T-helper 17 cell (primary cell): ENCODE data around the gene CALHM3. TPM values are rescaled to one million over a fixed set of nuclear protein-coding genes. Genes with fewer than 3 reads are reported as not detected.
"Not testable (repeated sequence)": the region's sequence is repeated elsewhere in the genome, so short reads cannot be mapped to it uniquely, and the experiment has no call there.

Experiments used
- ATAC-seq: fragments of 150-1000 bp; cut with Tn5 transposase; 2 replicates; pipeline ENCODE4 v1.10.0; 2021; ENCODE audit warnings: mild to moderate bottlenecking, moderate library complexity
- DNase-seq, 3 donors: peaks; one replicate each; pipeline versions ENCODE4 v3.0.0 to v3.0.0-alpha.2; 2020 to 2021
- H3K9me3 ChIP-seq: one replicate; pipeline ENCODE4 v1.7.0; 2013; ENCODE audit warnings: low read length, mild to moderate bottlenecking; ENCODE audit not compliant: control insufficient read depth, poor library complexity, severe bottlenecking
- H3K27ac Mint-ChIP-seq: one replicate; pipeline ENCODE4 v1.8.0; 2022; ENCODE audit warnings: mild to moderate bottlenecking, moderate library complexity, mixed read lengths
- H3K27me3 Mint-ChIP-seq: one replicate; pipeline ENCODE4 v1.8.0; 2022; ENCODE audit warnings: mixed read lengths
- H3K36me3 Mint-ChIP-seq: one replicate; pipeline ENCODE4 v1.8.0; 2022; ENCODE audit warnings: low read depth, mixed read lengths
- H3K4me1 Mint-ChIP-seq: one replicate; pipeline ENCODE4 v1.8.0; 2022; ENCODE audit warnings: mild to moderate bottlenecking, mixed read lengths
- H3K4me3 Mint-ChIP-seq: one replicate; pipeline ENCODE4 v1.8.0; 2022; ENCODE audit warnings: mild to moderate bottlenecking, moderate library complexity, mixed read lengths
- total RNA-seq, 4 donors: library from RNA in 2 of 4; stranded (reverse) in 2 of 4; gene quantifications; one replicate each; pipeline ENCODE4 v1.2.3 and lab custom pipeline; 2022 to 2026

The CALHM3 gene
- total RNA-seq, 2 donors from 2014 or later: not detected

DNA sequence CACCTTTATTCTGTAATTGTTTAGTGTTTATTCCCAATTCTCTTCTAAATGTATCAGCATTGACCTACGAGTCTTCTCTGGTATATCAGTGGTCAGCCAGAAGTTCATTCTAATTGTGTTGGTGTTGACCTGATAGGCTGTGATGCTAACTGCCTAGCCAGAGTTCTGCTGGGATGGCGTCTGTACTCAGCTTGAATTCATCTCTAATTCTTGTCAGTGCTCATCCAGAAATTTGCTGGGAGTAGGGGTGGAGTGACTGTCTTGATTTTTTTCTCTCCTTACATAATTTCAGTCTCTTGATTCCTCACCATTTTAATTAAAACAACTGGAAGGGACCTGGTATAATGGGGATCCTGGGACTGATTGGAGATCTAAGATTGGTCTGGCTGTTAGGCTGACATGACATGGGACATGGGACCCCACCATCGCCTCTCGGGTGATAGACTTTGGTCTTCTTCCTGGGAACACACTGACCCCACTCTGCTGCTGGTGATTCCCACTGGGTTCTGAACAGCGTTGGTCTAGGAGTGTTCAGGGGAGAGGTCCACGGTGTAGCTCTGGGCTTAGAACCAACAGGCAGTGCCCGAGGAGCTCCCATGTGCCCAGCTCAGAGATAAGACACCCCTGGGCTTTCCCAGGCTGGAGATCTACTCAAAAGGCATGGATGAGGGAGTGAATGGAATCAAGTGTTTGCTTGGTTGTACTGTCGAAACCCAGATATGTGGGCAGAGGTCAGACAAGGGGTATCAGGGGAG is 18.3 kb upstream of the CALHM3 start:
- Mint-ChIP-seq H3K27me3 (peaks cover 58% of the 10 kb centered on the region), H3K4me3 (no peak overlapping the region), H3K27ac (no peak overlapping the region), H3K4me1 (peaks cover 14% of the 10 kb centered on the region), H3K36me3 (peaks cover 2% of the 10 kb centered on the region)
- no peaks in the 10 kb centered on the region for H3K9me3 ChIP-seq
- ATAC-seq (no peak), DNase-seq (no peak)

DNA sequence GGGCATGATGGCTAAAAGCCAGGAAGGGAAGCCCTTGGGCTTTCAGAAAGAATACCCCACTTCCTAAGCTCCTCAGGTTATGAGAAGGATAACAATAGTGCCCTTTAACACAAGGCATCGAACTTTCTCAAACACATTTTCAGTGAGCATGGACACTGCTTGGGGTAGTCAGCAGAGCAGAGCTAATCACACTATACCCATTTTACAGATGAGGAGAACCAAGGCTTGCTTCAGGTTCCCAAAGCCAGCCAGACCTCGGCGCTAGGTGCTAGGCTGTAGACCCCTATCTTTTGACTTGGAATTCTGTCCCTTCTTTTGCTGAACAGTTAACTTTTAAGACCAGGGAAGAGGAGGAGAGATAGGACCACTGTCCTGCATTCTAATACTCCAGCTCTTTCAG is 16.3 kb upstream of the CALHM3 start:
- no peak for DNase-seq
- ATAC-seq: no peak
- Mint-ChIP-seq H3K36me3 (peaks cover 5% of the 10 kb centered on the region), H3K27me3 (peaks cover 56% of the 10 kb centered on the region), H3K27ac (no peak overlapping the region), H3K4me3 (peak overlapping the region; percentile 83), H3K4me1 (peaks cover 17% of the 10 kb centered on the region)
- H3K9me3 ChIP-seq: no peaks in the 10 kb centered on the region

DNA sequence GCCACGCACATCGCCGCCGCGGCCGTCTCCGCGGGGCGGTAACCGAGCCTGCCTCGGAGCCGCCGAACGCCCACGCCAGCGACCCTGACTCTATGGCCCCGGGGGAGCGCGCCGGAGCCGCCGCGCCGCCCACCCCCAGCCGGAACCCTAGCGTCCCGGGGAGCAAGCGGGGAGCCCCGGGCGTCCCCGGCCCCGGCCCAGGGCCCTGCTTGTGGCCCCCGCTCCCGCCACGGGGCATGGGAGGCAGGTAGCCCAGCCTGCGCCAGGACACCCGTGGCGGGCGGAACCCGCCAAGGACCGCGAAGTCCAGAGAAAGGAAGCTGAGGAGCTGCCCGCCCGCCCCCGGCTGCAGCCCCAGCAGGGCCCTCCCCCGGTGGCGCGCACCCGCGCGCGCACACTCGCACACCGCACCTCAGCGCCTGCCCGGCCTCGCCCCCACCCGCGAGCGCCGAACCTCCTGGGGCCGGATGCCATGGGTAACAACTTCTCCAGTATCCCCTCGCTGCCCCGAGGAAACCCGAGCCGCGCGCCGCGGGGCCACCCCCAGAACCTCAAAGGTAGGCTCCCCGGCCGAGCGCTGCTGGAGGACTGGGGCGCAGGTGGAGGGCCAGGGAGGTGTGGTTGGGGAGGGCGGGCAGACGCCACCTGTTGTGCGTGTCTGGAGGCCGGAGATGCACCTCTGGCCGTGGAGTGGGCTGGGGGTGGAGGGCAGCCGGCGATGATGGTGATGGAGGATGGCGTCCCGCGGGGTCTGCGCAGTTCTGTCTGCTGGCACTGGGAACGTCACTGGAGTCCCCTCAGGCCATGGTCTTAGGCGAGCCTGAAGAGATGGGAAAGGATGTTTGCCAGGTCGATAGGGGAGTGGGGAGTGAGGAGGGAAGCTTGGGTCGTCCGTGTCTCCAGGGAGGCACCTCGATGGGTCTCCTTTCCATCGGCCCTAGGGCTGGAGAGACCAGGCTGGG is 15.2 kb upstream of the CALHM3 start:
- Mint-ChIP-seq H3K27ac (no peak overlapping the region), H3K27me3 (peaks cover 45% of the 10 kb centered on the region), H3K36me3 (peaks cover 2% of the 10 kb centered on the region), H3K4me3 (peak overlapping the region; percentile 83), H3K4me1 (peaks cover 20% of the 10 kb centered on the region)
- ATAC-seq (peak; percentile 41), DNase-seq (no peak)
- no peaks in the 10 kb centered on the region for H3K9me3 ChIP-seq

DNA sequence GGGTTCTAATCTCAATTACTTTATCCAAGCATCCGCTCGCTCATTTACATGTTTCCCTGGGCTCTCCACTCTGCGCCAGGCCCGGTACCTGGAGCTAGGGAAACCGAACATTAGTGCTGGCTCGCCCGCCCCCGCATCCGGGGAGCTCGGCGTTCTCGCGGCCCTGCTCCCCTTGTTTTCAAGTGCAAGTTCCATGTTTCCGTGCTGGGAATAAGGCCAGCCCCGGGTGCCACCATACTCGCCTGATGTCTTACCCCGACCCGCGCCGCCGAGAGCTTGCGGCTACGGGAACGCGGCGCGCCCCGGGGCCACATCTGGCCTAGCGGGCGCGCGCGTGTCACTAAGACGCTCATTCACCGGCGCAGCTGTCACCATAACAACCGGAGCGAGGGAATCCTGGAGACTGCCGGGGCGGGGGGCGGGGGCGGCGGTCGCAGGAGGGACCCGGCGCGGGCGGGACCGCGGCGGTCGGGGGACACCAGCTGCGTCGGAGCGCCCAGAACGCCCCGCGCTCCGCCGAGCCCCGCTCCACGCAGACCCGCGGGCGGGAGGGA is 14.4 kb upstream of the CALHM3 start, which contains the start of gene NEURL1:
TSS of gene NEURL1 (plus strand) at position 344 of the 554 bp plus-strand sequence. CDS start 683 bp downstream, outside the sequence.
- Mint-ChIP-seq H3K27ac (peak within 1 kb of the TSS; percentile 80), H3K36me3 (peaks cover 2% of the 10 kb centered on the region), H3K27me3 (peaks cover 50% of the 10 kb centered on the region), H3K4me3 (peak within 1 kb of the TSS; percentile 90), H3K4me1 (peaks cover 20% of the 10 kb centered on the region)
- H3K9me3 ChIP-seq: no peaks in the 10 kb centered on the region
- DNase-seq: no peak
- peak; percentile 57 for ATAC-seq

DNA sequence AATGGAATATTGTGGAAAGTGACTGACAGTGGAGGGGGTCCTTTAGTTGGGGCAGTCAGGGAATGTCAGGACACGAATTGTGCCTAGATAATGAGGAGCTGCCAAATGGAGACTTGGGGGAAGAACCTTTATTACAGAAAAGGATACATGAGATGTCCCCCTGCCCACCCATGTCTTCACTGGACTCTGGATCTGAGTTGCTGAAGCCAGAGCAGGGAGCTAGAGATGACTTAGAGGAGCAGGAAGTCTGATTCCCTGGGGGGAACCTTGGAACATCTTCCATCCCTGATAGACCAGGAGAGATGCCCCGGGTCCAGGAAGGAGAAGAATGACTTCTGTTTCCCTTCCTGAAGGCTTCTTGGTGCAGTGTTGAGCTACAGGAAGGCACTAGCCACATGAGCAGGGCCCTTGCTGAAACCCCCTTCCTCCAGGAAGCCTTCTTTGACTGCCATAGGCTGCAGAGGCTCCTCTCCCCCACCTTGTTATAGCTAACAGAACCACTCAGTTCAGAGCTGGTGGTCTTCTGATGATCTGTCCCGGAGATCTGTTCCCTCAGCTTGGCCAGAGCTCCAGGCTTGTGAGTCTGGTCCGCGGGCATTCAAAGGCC is 13.7 kb upstream of the CALHM3 start:
- DNase-seq: no peak
- no peak for ATAC-seq
- Mint-ChIP-seq H3K36me3 (peaks cover 2% of the 10 kb centered on the region), H3K27me3 (peaks cover 49% of the 10 kb centered on the region), H3K4me3 (peak overlapping the region; percentile 90), H3K4me1 (peaks cover 20% of the 10 kb centered on the region), H3K27ac (peak overlapping the region; percentile 80)
- no peaks in the 10 kb centered on the region for H3K9me3 ChIP-seq

DNA sequence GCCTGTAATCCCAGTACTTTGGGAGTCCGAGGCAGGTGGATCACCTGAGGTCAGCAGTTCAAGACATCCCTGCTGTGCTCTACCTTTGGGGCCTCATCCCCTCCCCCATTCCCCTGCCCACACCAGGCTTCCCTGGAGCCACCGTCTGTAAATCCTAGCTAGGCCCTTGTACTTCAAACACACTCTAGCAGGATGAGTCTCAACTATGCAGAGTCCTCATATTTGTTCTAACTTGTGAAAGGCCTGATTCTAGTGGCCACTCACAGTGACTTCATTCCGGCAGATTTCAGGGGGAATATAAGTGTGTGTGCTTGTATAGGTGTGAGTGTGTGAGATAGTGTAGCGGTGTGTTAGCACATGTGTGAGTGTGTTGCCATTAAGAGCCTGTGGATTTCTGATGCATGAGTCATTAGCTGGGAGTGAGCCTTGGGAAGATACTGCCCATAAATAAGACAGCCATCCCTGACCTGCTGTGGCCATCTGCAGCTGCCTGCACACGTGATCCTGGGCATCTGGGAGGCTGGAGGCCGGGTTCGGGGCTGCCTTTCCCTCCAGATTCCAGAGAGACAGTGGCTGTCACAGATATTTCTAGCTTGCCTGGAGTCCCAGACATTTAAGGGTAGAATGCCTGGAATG is 12.8 kb upstream of the CALHM3 start:
- Mint-ChIP-seq H3K4me3 (peak overlapping the region; percentile 39), H3K4me1 (peaks cover 20% of the 10 kb centered on the region), H3K36me3 (peaks cover 2% of the 10 kb centered on the region), H3K27me3 (peaks cover 40% of the 10 kb centered on the region), H3K27ac (peak overlapping the region; percentile 80)
- ATAC-seq (no peak), DNase-seq (no peak)
- no peaks in the 10 kb centered on the region for H3K9me3 ChIP-seq

DNA sequence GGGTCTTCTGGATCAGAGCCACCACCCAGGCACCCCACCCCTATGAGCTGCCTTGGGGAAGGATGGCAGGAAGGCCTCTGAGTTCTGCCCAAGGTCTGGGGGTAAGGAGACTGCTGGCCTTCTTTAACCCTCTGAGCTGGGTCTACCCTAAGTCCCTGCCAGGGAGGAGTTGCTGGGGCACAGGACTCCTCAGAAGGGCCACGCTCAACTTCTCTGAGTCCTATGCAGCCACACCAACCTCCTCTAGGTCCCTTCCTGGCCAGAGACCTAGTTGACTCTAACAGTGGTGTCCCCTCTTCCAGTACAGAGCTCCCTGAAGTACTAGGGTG is 11.9 kb upstream of the CALHM3 start:
- Mint-ChIP-seq H3K4me3 (no peak overlapping the region), H3K36me3 (peaks cover 2% of the 10 kb centered on the region), H3K27ac (no peak overlapping the region), H3K27me3 (peaks cover 38% of the 10 kb centered on the region), H3K4me1 (peaks cover 22% of the 10 kb centered on the region)
- DNase-seq (no peak), ATAC-seq (peak; percentile 18)
- H3K9me3 ChIP-seq: no peaks in the 10 kb centered on the region

DNA sequence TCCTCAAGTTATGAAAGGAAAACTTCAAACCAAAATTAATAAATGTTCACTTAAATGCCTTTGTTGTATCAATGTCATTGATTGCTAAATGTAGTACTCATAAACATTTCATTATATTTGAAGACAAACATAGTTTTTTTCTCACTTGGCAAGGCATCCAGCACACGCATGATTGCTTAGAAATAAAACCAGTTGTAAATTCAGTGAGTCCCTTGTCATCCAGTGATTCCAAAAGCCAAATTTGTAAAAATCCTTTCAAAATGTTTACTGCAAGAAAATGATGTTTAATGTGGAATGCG is 8.3 kb upstream of the CALHM3 start:
- Mint-ChIP-seq H3K4me3 (no peak overlapping the region), H3K27me3 (peaks cover 14% of the 10 kb centered on the region)
- ATAC-seq: no peak

DNA sequence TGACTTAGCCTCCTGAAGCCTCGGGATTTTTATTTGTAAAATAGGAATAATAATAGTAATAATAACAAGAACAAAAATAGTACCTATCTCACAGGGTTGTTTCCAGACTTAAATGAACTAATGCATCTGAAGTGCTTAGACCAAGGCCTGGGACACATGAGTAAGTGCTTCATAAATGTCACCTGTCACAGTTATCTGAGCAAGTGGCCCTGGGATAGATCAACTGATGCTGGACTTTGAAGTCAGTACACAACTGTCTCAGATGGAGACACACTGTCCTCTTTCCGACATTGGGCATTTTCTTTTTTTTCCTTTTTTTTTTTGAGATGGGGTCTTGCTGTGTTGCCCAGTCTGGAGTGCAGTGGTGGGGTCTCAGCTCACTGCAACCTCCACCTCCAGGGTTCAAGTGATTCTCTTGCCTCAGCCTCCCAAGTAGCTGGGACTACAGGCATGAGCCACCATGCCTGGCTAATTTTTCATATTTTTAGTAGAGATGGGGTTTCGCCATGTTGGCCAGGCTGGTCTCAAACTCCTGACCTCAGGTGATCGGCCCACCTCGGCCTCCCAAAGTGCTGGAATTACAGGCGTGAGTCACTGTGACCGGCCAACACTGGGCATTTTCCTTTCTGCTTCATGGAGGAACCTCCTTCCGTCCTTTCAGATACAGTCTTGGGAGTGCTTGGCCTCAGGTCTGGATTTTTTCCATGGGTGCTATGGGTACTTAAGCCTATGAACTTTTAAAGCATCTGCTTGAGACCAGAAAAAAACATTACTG is 7.8 kb upstream of the CALHM3 start:
- not testable (repeated sequence) for H3K4me3 Mint-ChIP-seq, H3K27me3 Mint-ChIP-seq, H3K9me3 ChIP-seq, ATAC-seq, H3K36me3 Mint-ChIP-seq, H3K27ac Mint-ChIP-seq, DNase-seq
- peaks cover 21% of the 10 kb centered on the region for H3K4me1 Mint-ChIP-seq

More for the DNA sequence above, 8.3 kb upstream of the CALHM3 start:
- Mint-ChIP-seq H3K27ac (no peak overlapping the region), H3K4me1 (peaks cover 19% of the 10 kb centered on the region), H3K36me3 (peaks cover 2% of the 10 kb centered on the region)
- no peak for DNase-seq
- no peaks in the 10 kb centered on the region for H3K9me3 ChIP-seq

DNA sequence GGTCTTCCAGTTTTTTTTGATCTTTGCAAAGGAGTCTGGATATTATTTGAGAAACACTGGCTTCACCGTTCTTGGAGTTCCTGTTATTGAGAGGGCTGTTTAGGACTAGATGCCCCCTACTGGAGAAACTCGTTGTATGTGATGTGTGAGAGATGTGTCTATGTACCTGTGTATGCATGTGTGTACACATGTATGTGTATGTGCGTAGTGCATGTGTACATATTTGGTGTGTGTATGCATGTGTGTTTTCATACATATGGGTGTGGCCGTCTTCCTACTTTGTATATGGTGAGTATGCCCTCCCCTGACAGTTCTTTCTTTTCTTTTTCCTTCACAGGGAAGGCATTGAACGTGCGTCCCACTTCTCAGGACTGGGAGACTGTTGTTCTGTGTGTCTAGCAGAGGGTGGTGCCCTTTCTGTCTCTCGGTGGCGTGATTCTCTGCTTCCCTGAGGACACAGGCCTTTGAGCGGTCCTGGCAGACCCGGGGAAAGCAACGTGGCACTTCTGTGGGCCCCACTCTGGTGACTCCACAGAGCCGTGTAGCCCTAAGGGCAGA is 3.0 kb upstream of the CALHM3 start:
- Mint-ChIP-seq H3K27ac (no peak overlapping the region), H3K27me3 (no peaks in the 10 kb centered on the region), H3K4me3 (no peak overlapping the region), H3K36me3 (no peaks in the 10 kb centered on the region), H3K4me1 (peaks cover 11% of the 10 kb centered on the region)
- ATAC-seq (peak; percentile 83), DNase-seq (no peak)
- H3K9me3 ChIP-seq: no peaks in the 10 kb centered on the region

DNA sequence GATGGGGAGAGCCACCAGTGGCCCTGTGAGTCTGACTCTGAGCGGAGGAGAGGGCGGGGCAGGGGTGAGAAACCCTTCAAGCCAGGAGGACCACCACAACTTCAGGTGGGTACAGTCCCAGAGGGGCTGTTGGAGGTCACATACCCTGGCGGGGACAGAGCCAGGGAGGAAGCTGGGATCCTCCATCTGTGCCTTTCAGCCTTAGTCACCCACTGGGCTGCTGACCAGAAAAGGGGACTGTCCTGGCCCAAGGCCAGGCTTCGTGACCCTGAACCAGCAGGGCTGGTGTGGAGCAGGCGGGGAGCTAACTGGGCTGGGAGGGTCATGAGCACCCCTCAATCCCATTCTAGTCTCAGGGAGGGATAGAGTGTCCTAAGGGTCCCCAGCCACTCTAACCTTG is 1.5 kb upstream of the CALHM3 start:
- Mint-ChIP-seq H3K4me1 (peaks cover 13% of the 10 kb centered on the region), H3K27ac (peak overlapping the region; percentile 34), H3K27me3 (no peaks in the 10 kb centered on the region), H3K4me3 (no peak overlapping the region), H3K36me3 (no peaks in the 10 kb centered on the region)
- no peaks in the 10 kb centered on the region for H3K9me3 ChIP-seq
- DNase-seq: no peak
- no peak for ATAC-seq

DNA sequence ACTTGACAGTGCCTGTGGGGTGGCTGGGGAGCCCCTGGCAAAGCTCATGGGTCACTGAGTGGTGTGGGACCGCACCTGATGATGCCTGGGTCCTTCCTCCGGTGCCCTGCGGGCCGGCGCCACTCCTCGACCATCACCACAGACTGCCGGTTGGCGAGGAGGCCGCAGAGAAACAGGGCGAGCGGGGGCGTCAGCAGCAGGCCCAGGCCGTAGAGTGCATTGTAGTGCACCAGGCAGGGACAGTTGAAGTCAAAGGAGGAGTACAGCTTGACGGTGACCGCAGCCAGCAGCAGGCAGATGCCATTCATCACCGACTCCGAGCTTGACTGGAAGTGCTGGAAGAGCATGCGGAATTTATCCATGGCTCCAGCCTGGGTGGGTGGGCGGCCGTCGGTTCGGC is 369 bp downstream of the CALHM3 start:
- ATAC-seq (no peak), DNase-seq (no peak)
- H3K4me1 Mint-ChIP-seq: peaks cover 17% of the 10 kb centered on the region
- H3K27ac Mint-ChIP-seq: no peak overlapping the region
- H3K36me3 Mint-ChIP-seq: no peaks in the 10 kb centered on the region
- no peak overlapping the region for H3K4me3 Mint-ChIP-seq
- H3K27me3 Mint-ChIP-seq: no peaks in the 10 kb centered on the region
- H3K9me3 ChIP-seq: no peaks in the 10 kb centered on the region
